Mesenchymal stem cell (in vitro differentiated cells and primary cell): ENCODE data around the gene ENO2.

Source experiments
- DNase-seq: peaks from one replicate; pipeline ENCODE4 v3.0.0-alpha.2; 2013
- H2AFZ ChIP-seq: one replicate; pipeline ENCODE4 v1.6.1; 2013; ENCODE audit warnings: low read depth, mild to moderate bottlenecking, control low read depth, inconsistent platforms, low read length, moderate library complexity
- H2AK5ac ChIP-seq: 2 replicates; pipeline ENCODE4 v1.6.1; 2013; ENCODE audit warnings: low read length, moderate library complexity, mild to moderate bottlenecking, inconsistent platforms; ENCODE audit not compliant: severe bottlenecking
- H2BK120ac ChIP-seq: one replicate; pipeline ENCODE4 v1.6.1; 2013; ENCODE audit warnings: low read depth, mild to moderate bottlenecking, inconsistent platforms, low read length, moderate library complexity
- H2BK12ac ChIP-seq, 2 experiments: one replicate each; pipeline ENCODE4 v1.6.1; 2013; ENCODE audit warnings: inconsistent platforms in 2 of 2, low read length in 2 of 2, mild to moderate bottlenecking in 2 of 2, moderate library complexity in 2 of 2, control low read depth in 1 of 2
- H2BK15ac ChIP-seq: one replicate; pipeline ENCODE4 v1.6.1; 2013; ENCODE audit warnings: mild to moderate bottlenecking, low read depth, inconsistent platforms; ENCODE audit not compliant: poor library complexity, severe bottlenecking
- H2BK5ac ChIP-seq: 2 replicates; pipeline ENCODE4 v1.6.1; 2013; ENCODE audit warnings: low read depth, mild to moderate bottlenecking, low read length, control low read depth, inconsistent platforms; ENCODE audit not compliant: poor library complexity, severe bottlenecking
- H3K14ac ChIP-seq, 2 experiments: one replicate each; pipeline ENCODE4 v1.6.1; 2013; ENCODE audit warnings: inconsistent platforms in 2 of 2, low read length in 2 of 2, control low read depth in 1 of 2, mild to moderate bottlenecking in 1 of 2, moderate library complexity in 1 of 2
- H3K18ac ChIP-seq, 2 experiments: one replicate each; pipeline ENCODE4 v1.6.1; 2013; ENCODE audit warnings: inconsistent platforms in 2 of 2, low read length in 2 of 2, control low read depth in 1 of 2, low read depth in 1 of 2, mild to moderate bottlenecking in 1 of 2
- H3K23ac ChIP-seq, 2 experiments: one replicate each; pipeline ENCODE4 v1.6.1; 2013; ENCODE audit warnings: inconsistent platforms in 2 of 2, low read length in 2 of 2, mild to moderate bottlenecking in 2 of 2, moderate library complexity in 2 of 2, control low read depth in 1 of 2
- H3K27ac ChIP-seq: 2 replicates; pipeline ENCODE4 v1.5.1; 2013; ENCODE audit warnings: mild to moderate bottlenecking, moderate library complexity, low read length, control low read depth, inconsistent platforms; ENCODE audit not compliant: poor library complexity, severe bottlenecking
- H3K27me3 ChIP-seq, 2 experiments: 2 replicates each; pipeline versions ENCODE4 v1.6.1 to v1.7.0; 2013; ENCODE audit warnings: low read length in 2 of 2, mild to moderate bottlenecking in 2 of 2, moderate library complexity in 2 of 2, control low read depth in 1 of 2, inconsistent platforms in 1 of 2; ENCODE audit not compliant: control insufficient read depth in 1 of 2, insufficient read depth in 1 of 2
- H3K36me3 ChIP-seq, 2 experiments: 2 replicates each; pipeline versions ENCODE4 v1.6.1 to v1.7.0; 2013; ENCODE audit warnings: low read length in 2 of 2, control low read depth in 1 of 2, inconsistent platforms in 1 of 2, low read depth in 1 of 2, mild to moderate bottlenecking in 1 of 2; ENCODE audit not compliant: insufficient read depth in 2 of 2, control insufficient read depth in 1 of 2
- H3K4ac ChIP-seq, 2 experiments: one replicate each; pipeline ENCODE4 v1.6.1; 2013; ENCODE audit warnings: inconsistent platforms in 2 of 2, low read length in 2 of 2, mild to moderate bottlenecking in 2 of 2, moderate library complexity in 2 of 2, control low read depth in 1 of 2, low read depth in 1 of 2
- H3K4me1 ChIP-seq: 2 replicates; pipeline ENCODE4 v1.6.1; 2013; ENCODE audit warnings: low read depth, low read length, control low read depth; ENCODE audit not compliant: control insufficient read depth, insufficient read depth
- H3K4me2 ChIP-seq: 2 replicates; pipeline ENCODE4 v1.6.1; 2013; ENCODE audit warnings: low read length, mild to moderate bottlenecking, inconsistent platforms; ENCODE audit not compliant: poor library complexity, severe bottlenecking
- H3K4me3 ChIP-seq, 2 experiments: 2 replicates each; pipeline versions ENCODE4 v1.5.1 to v1.7.0; 2013; ENCODE audit warnings: low read length in 2 of 2, mild to moderate bottlenecking in 2 of 2, control low read depth in 1 of 2, low read depth in 1 of 2; ENCODE audit not compliant: insufficient read depth in 1 of 2
- H3K79me1 ChIP-seq: replicated peaks from 2 replicates; pipeline ENCODE4 v1.6.1; 2013; ENCODE audit warnings: mild to moderate bottlenecking, control low read depth, low read length, inconsistent platforms; ENCODE audit not compliant: poor library complexity, severe bottlenecking
- H3K9ac ChIP-seq: 2 replicates; pipeline ENCODE4 v1.7.0; 2013; ENCODE audit warnings: mild to moderate bottlenecking, low read length, moderate library complexity
- H3K9me3 ChIP-seq: 2 replicates; pipeline ENCODE4 v1.7.0; 2013; ENCODE audit warnings: mild to moderate bottlenecking, low read length; ENCODE audit not compliant: control insufficient read depth
- H4K8ac ChIP-seq: one replicate; pipeline ENCODE4 v1.6.1; 2013; ENCODE audit warnings: inconsistent platforms, mild to moderate bottlenecking, low read length, moderate library complexity
- H4K91ac ChIP-seq: one replicate; pipeline ENCODE4 v1.6.1; 2013; ENCODE audit warnings: mild to moderate bottlenecking, low read length, inconsistent platforms
- WGBS: methylation state at CpG from one replicate; pipeline ENCODE4 v1.1.7; 2013; ENCODE audit warnings: mixed read lengths; 5-methylcytosine and 5-hydroxymethylcytosine counted together

Gene ENO2

GRCh38 chr12:6917491-6918231 lies 3.3 kb downstream of the ENO2 start:
- H3K4me2 ChIP-seq, result no peak overlapping the region
- H3K4me1 ChIP-seq, result peaks cover 30% of the 10 kb centered on the region
- no peak overlapping the region for H3K18ac ChIP-seq
- H3K4me3 ChIP-seq, result no peak overlapping the region
- H3K4ac ChIP-seq, result no peak overlapping the region
- no peak overlapping the region for H3K14ac ChIP-seq
- H2BK15ac ChIP-seq, result no peak overlapping the region
- WGBS, result 62% methylated on average over 14 of the region's 14 CpGs
- peaks cover 4 to 46% of the 10 kb centered on the region in 2 experiments for H3K36me3 ChIP-seq
- no peak overlapping the region for H2BK120ac ChIP-seq
- no peak for DNase-seq
- H3K23ac ChIP-seq, result no peak overlapping the region
- H3K9ac ChIP-seq, result peak overlapping the region; percentile 15
- no peak overlapping the region for H2AK5ac ChIP-seq
- H3K9me3 ChIP-seq, result no peaks in the 10 kb centered on the region
- no peaks in the 10 kb centered on the region for H3K79me1 ChIP-seq
- no peak overlapping the region for H2BK12ac ChIP-seq
- peaks cover 0 to 5% of the 10 kb centered on the region in 2 experiments for H3K27me3 ChIP-seq
- H2AFZ ChIP-seq, result no peak overlapping the region
- no peak overlapping the region for H4K8ac ChIP-seq
- no peak overlapping the region for H2BK5ac ChIP-seq
- H3K27ac ChIP-seq, result no peak overlapping the region
- no peak overlapping the region for H4K91ac ChIP-seq

DNA sequence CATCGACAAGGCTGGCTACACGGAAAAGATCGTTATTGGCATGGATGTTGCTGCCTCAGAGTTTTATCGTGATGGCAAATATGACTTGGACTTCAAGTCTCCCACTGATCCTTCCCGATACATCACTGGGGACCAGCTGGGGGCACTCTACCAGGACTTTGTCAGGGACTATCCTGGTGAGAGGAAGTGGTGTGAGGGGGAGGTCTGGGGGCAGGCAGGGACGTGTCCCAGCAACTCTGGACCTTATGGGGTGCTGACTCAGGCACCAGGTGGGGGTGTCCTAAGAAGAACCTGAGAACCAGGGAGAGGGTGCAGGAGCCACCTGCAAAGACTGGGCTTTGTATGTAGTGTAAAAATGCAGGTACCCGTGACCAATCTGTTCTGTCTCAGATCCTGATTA lies 5.2 kb downstream of the ENO2 start:
- Histone ChIP-seq H4K91ac (no peak overlapping the region), H3K79me1 (no peaks in the 10 kb centered on the region), H3K27ac (no peak overlapping the region), H3K4me3 (no peak overlapping the region), H3K9ac (no peak overlapping the region), H3K9me3 (no peaks in the 10 kb centered on the region), H3K27me3 (peaks cover 0 to 5% of the 10 kb centered on the region in 2 experiments), H3K36me3 (peaks cover 4 to 60% of the 10 kb centered on the region in 2 experiments), H2AFZ (no peak overlapping the region), H2AK5ac (peak overlapping the region; percentile 3), H3K23ac (no peak overlapping the region), H2BK12ac (no peak overlapping the region), H3K4me1 (peaks cover 25% of the 10 kb centered on the region), H3K18ac (no peak overlapping the region), H3K14ac (no peak overlapping the region), H2BK120ac (no peak overlapping the region), H2BK15ac (no peak overlapping the region), H3K4me2 (no peak overlapping the region), H2BK5ac (no peak overlapping the region), H3K4ac (no peak overlapping the region), H4K8ac (no peak overlapping the region)
- no peak for DNase-seq
- WGBS, result 75% methylated on average over 7 of the region's 7 CpGs

DNA sequence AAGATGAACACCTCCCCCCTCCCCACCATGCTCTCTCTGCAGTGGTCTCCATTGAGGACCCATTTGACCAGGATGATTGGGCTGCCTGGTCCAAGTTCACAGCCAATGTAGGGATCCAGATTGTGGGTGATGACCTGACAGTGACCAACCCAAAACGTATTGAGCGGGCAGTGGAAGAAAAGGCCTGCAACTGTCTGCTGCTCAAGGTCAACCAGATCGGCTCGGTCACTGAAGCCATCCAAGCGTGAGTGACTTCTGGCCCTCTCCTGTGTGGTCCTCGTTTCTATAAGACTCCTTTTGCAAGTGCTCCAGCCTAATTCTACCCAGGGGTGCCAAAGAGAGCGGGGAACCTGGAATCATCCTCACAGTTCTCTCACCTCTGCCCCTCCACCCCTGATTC lies 7.2 kb downstream of the ENO2 start:
- no peak overlapping the region for H2AK5ac ChIP-seq
- no peak overlapping the region for H3K23ac ChIP-seq
- H2BK120ac ChIP-seq, result no peak overlapping the region
- H3K18ac ChIP-seq, result no peak overlapping the region
- H3K79me1 ChIP-seq, result no peaks in the 10 kb centered on the region
- no peak overlapping the region for H3K4ac ChIP-seq
- H2BK12ac ChIP-seq, result no peak overlapping the region
- H3K36me3 ChIP-seq, result peaks cover 4 to 54% of the 10 kb centered on the region in 2 experiments
- H2BK5ac ChIP-seq, result no peak overlapping the region
- no peak overlapping the region for H3K9ac ChIP-seq
- no peak for DNase-seq
- H3K14ac ChIP-seq, result no peak overlapping the region
- no peak overlapping the region for H2BK15ac ChIP-seq
- peaks cover 33% of the 10 kb centered on the region for H3K4me1 ChIP-seq
- H3K9me3 ChIP-seq, result no peaks in the 10 kb centered on the region
- no peaks in the 10 kb centered on the region for H3K27me3 ChIP-seq
- H4K91ac ChIP-seq, result no peak overlapping the region
- no peak overlapping the region for H4K8ac ChIP-seq
- no peak overlapping the region for H3K4me2 ChIP-seq
- WGBS, result 92% methylated on average over 6 of the region's 7 CpGs
- H3K4me3 ChIP-seq, result no peak overlapping the region
- H3K27ac ChIP-seq, result no peak overlapping the region
- no peak overlapping the region for H2AFZ ChIP-seq

DNA sequence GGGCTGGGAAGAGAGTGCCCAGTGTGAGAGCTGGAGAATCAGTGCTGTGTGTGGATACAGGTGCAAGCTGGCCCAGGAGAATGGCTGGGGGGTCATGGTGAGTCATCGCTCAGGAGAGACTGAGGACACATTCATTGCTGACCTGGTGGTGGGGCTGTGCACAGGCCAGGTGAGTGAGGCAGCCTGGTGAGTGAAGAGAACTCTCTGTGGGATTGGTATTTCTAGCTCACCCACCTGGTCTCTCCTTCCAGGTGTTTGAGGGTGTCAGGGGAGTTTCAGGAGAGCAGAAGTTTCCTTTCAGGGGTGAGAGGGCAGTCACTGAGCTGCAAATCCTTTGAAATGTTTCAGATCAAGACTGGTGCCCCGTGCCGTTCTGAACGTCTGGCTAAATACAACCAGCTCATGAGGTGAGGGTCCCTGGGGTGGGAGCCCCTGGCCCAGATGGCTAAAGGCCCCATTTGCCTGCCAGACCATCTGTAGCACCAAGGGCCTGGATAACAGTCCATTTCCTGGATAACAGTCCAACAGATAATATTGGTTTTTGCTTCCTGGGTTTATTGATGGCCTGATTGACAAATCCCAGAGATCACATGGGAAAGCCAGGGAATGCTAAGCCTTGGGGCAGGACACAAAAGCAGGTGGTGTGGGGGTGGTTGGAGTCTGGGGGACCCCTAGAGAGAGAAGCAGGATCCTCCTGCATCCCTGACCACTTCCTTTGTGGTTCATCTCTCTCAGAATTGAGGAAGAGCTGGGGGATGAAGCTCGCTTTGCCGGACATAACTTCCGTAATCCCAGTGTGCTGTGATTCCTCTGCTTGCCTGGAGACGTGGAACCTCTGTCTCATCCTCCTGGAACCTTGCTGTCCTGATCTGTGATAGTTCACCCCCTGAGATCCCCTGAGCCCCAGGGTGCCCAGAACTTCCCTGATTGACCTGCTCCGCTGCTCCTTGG lies 7.9 kb downstream of the ENO2 start:
- H3K79me1 ChIP-seq, result no peaks in the 10 kb centered on the region
- no peak overlapping the region for H3K4ac ChIP-seq
- H3K4me2 ChIP-seq, result no peak overlapping the region
- no peak overlapping the region for H2BK15ac ChIP-seq
- WGBS, result 92% methylated on average over 9 of the region's 9 CpGs
- H2BK12ac ChIP-seq, result no peak overlapping the region
- no peak overlapping the region for H4K8ac ChIP-seq
- H3K9ac ChIP-seq, result no peak overlapping the region
- no peak overlapping the region for H2BK120ac ChIP-seq
- no peak overlapping the region for H3K23ac ChIP-seq
- no peak overlapping the region for H2AFZ ChIP-seq
- H3K4me1 ChIP-seq, result peaks cover 38% of the 10 kb centered on the region
- no peak overlapping the region for H3K27ac ChIP-seq
- H3K18ac ChIP-seq, result no peak overlapping the region
- no peak for DNase-seq
- H3K14ac ChIP-seq, result no peak overlapping the region
- H3K36me3 ChIP-seq, result peaks cover 4 to 48% of the 10 kb centered on the region in 2 experiments
- H2AK5ac ChIP-seq, result peak overlapping the region; percentile 30
- H3K4me3 ChIP-seq, result no peak overlapping the region
- no peaks in the 10 kb centered on the region for H3K27me3 ChIP-seq
- H4K91ac ChIP-seq, result no peak overlapping the region
- H2BK5ac ChIP-seq, result no peak overlapping the region
- H3K9me3 ChIP-seq, result no peaks in the 10 kb centered on the region
